Coronary artery (tissue), 2 donors: ENCODE data around the gene SERINC5.

ENCODE experiments used
- DNase-seq: peaks from one replicate; pipeline ENCODE4 v3.0.0-alpha.2; 2017; ENCODE audit warnings: low spot score
- H3K27ac ChIP-seq, 2 donors: fragments of 200-600 bp; sonication (generic); one replicate each; pipeline ENCODE4 v1.5.1; 2016 to 2019
- H3K4me3 ChIP-seq: fragments of 200-600 bp; sonication (generic); 2 replicates; pipeline ENCODE4 v1.5.1; 2016; ENCODE audit warnings: mild to moderate bottlenecking, moderate library complexity
- TF ChIP-seq, protein P1 (sequence below): fragments of 200-600 bp; sonication (generic); IDR thresholded peaks from one replicate; pipeline ENCODE4 v1.5.1; 2019; ENCODE audit warnings: antibody characterized with exemption

Gene SERINC5

DNA sequence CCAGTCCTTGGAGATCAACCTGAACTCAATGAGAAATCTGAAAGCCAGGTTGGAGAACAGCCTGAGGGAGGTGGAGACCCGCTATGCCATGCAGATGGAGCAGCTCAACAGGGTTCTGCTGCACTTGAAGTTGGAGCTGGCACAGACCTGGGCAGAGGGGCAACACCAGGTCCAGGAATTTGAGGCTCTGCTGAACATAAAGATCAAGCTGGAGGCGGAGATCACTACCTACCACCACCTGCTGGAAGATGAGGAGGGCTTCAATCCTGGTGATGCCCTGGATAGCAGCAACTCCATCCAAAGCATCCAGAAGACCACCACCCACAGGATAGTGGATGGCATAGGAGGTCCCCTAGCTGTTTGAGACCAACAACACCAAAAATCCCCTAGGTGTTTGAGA lies 33.5 kb upstream of the SERINC5 start:
- no peak overlapping the region for H3K4me3 ChIP-seq
- TF ChIP-seq, protein P1, sequence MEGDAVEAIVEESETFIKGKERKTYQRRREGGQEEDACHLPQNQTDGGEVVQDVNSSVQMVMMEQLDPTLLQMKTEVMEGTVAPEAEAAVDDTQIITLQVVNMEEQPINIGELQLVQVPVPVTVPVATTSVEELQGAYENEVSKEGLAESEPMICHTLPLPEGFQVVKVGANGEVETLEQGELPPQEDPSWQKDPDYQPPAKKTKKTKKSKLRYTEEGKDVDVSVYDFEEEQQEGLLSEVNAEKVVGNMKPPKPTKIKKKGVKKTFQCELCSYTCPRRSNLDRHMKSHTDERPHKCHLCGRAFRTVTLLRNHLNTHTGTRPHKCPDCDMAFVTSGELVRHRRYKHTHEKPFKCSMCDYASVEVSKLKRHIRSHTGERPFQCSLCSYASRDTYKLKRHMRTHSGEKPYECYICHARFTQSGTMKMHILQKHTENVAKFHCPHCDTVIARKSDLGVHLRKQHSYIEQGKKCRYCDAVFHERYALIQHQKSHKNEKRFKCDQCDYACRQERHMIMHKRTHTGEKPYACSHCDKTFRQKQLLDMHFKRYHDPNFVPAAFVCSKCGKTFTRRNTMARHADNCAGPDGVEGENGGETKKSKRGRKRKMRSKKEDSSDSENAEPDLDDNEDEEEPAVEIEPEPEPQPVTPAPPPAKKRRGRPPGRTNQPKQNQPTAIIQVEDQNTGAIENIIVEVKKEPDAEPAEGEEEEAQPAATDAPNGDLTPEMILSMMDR = no peak
- H3K27ac ChIP-seq = no peak overlapping the region
- DNase-seq = no peak

- DNase-seq = no peak
- Histone ChIP-seq H3K4me3 (no peak overlapping the region), H3K27ac (no peak overlapping the region)
- TF ChIP-seq, protein P1 = no peak
Measured at GRCh38 chr5:80288177-80288576, 32.3 kb upstream of the SERINC5 start.

- TF ChIP-seq, protein P1 = no peak
- no peak overlapping the region for H3K4me3 ChIP-seq
- no peak overlapping the region for H3K27ac ChIP-seq
- no peak for DNase-seq
Measured at GRCh38 chr5:80284720-80285119, 28.9 kb upstream of the SERINC5 start.

DNA sequence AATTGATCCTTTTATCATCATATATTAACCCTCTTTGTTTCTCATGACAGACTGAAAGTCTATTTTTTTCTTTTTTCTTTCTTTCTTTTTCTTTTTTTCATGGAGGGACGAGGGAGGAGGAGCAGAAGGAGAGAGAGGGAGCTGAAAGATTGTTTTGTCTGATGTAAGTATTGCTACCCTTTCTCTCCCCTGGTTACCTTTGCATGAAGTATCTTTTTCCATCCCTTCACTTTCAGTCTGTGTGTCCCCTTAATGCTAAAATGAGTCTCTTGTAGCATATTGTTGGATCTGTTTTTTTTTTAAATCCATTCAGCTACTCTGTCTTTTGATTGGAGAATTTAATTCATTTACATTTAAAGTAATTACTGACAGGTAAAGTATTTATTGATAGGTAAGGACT lies 27.5 kb upstream of the SERINC5 start:
- TF ChIP-seq, protein P1 = no peak
- DNase-seq = no peak
- Histone ChIP-seq H3K27ac (no peak overlapping the region), H3K4me3 (no peak overlapping the region)

GRCh38 chr5:80282054-80282453 lies 26.2 kb upstream of the SERINC5 start:
- Histone ChIP-seq H3K4me3 (no peak overlapping the region), H3K27ac (no peak overlapping the region)
- DNase-seq = no peak
- TF ChIP-seq, protein P1 = no peak

- no peak for DNase-seq
- Histone ChIP-seq H3K27ac (no peak overlapping the region), H3K4me3 (no peak overlapping the region)
- TF ChIP-seq, protein P1 = no peak
Measured at GRCh38 chr5:80277191-80277590, 21.3 kb upstream of the SERINC5 start.

DNA sequence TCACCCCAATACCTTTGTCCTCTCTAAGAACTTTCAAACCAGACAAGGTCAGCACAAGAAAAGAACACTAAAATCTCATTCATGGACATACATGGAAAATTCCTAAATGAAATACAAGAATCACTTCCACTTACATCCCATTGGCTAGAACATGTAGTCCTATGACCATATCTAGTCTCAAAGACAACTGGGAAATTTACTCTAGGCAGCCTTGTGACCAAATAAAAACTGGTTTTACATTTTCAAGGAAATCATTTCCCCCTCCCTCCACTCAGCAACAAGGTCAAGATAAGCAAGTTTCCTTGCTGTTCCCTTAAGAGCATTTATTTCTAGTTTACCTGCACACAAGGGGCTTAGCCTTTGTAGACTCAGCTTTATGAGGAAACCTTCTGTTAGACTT lies 20.3 kb upstream of the SERINC5 start:
- DNase-seq = no peak
- H3K27ac ChIP-seq = no peak overlapping the region
- TF ChIP-seq, protein P1 = no peak
- H3K4me3 ChIP-seq = no peak overlapping the region
